ENCODE results near the gene UBA6. TPM values are rescaled to one million over a fixed set of nuclear protein-coding genes. Genes with fewer than 3 reads are reported as not detected.

The UBA6 gene
- total RNA-seq, 1 experiment from 2014 or later = 72.2 TPM

GRCh38 chr4:67576538-67576937 lies 124.4 kb downstream of the UBA6 start:
- H4K20me1 ChIP-seq (ENCODE audit: control insufficient read depth, insufficient read depth, insufficient read length) = no peaks in the 10 kb centered on the region
- no peak overlapping the region for H3K4me3 Mint-ChIP-seq
- no peak for TF ChIP-seq CTCF (conservative IDR thresholded peaks at IDR 0.05)
- no peaks in the 10 kb centered on the region for H3K27me3 Mint-ChIP-seq (ENCODE audit: low read depth)
- no peak overlapping the region for H2AK5ac ChIP-seq (ENCODE audit: insufficient read length, low read length)
- no peaks in the 10 kb centered on the region; the same call in 1 of the 2 replicates for H3K4me1 ChIP-seq (ENCODE audit: insufficient read depth, low read length)
- H3K23ac ChIP-seq (ENCODE audit: insufficient read length, low read depth, low read length) = no peak overlapping the region
- H3K18ac ChIP-seq (ENCODE audit: insufficient read length, low read depth, low read length) = no peak overlapping the region
- no peak overlapping the region for H3K27ac ChIP-seq (ENCODE audit: insufficient read length, low read depth, low read length)
- H3K23me2 ChIP-seq (ENCODE audit: insufficient read length, low read depth, low read length, poor library complexity, severe bottlenecking) = no peaks in the 10 kb centered on the region
- no peak overlapping the region for H3K9ac ChIP-seq (ENCODE audit: extremely low read depth, insufficient read length, low read length)
- no peaks in the 10 kb centered on the region for H3K9me3 Mint-ChIP-seq
- no peak overlapping the region for H3K4ac ChIP-seq (ENCODE audit: low read depth, low read length)
- H3K79me2 ChIP-seq (ENCODE audit: insufficient read depth, low read length) = no peaks in the 10 kb centered on the region
- H3K79me1 ChIP-seq (ENCODE audit: insufficient read depth, low read depth, low read length, poor library complexity, severe bottlenecking) = no peaks in the 10 kb centered on the region
- no CpG with 5 or more reads among the region's 1 CpG for WGBS (ENCODE audit: extremely low coverage, insufficient read length, low lambda C conversion rate)
- no peak overlapping the region for H4K8ac ChIP-seq (replicated peaks; ENCODE audit: insufficient read length, low read depth, low read length)
- H3K4me1 Mint-ChIP-seq = peaks cover 10 to 12% of the 10 kb centered on the region in 2 experiments
- H4K91ac ChIP-seq (ENCODE audit: insufficient read length, low read depth, low read length) = no peak overlapping the region
- H3K9me3 ChIP-seq (ENCODE audit: control insufficient read depth, low read depth, low read length) = no peaks in the 10 kb centered on the region
- H2BK15ac ChIP-seq (ENCODE audit: low read depth, low read length) = no peak overlapping the region
- no peak overlapping the region for H2AFZ ChIP-seq (ENCODE audit: low read length)
- no peak overlapping the region for H2BK12ac ChIP-seq (ENCODE audit: insufficient read length, low read depth, low read length)
- H3T11ph ChIP-seq (ENCODE audit: low read length) = no peak overlapping the region
- no peak overlapping the region for H2BK120ac ChIP-seq (ENCODE audit: low read depth, low read length, poor library complexity, severe bottlenecking)
- no peak overlapping the region for H3K14ac ChIP-seq (ENCODE audit: insufficient read depth, low read length)
- no peaks in the 10 kb centered on the region for H3K27me3 ChIP-seq (ENCODE audit: insufficient read depth, low read length)
- no peak overlapping the region for H2BK5ac ChIP-seq (ENCODE audit: insufficient read length, low read length)
- no peaks in the 10 kb centered on the region for H3K36me3 Mint-ChIP-seq (ENCODE audit: insufficient read depth in 1 of 3, low read depth in 3 of 3)
- H4K5ac ChIP-seq (ENCODE audit: insufficient read length, low read depth, low read length) = no peak overlapping the region
- no peak overlapping the region for H3K4me2 ChIP-seq (ENCODE audit: insufficient read depth, insufficient read length, low read length)
- H3K56ac ChIP-seq (ENCODE audit: insufficient read length, low read depth, low read length) = no peak overlapping the region
- no peak overlapping the region for H2BK20ac ChIP-seq (ENCODE audit: low read depth, low read length, poor library complexity, severe bottlenecking)
- DNase-seq = no peak
- H3K27ac Mint-ChIP-seq = no peak overlapping the region

Measured in H9 (cell line).